Measurements from ENCODE around the gene ZBTB42. TPM values are rescaled to one million over a fixed set of nuclear protein-coding genes. Genes with fewer than 3 reads are reported as not detected.

The ZBTB42 gene
- total and polyA plus RNA-seq, 2 donors (not counting 1 experiment from before 2014, with no cell fraction given): 1.6 to 8.3 TPM

DNA sequence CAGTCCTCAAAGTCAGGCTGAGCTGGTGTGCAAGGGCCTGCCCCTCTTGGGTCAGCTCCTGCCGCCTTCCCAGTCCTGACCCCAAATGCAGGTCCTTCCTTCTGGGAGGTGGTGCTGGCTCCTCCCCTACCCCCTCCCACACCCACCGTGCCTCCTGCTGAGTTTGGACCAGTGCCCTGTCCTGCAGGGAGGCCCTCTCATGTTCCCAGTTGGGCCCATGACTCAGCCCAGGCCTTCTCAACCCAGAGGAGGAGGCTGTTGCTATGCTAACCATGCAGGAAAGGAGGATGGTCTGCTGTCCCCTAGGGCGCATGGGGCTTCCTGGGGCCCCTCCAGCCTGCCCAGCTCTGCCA is 4.4 kb downstream of the ZBTB42 start:
- Histone ChIP-seq H3K4me1 (ENCODE audit: control insufficient read depth in 2 of 2, insufficient read depth in 2 of 2, low read length in 2 of 2) (peaks cover 13 to 28% of the 10 kb centered on the region in 2 donors), H3K27ac (ENCODE audit: low read length in 2 of 2) (no peak overlapping the region), H3K79me2 (ENCODE audit: control insufficient read depth, insufficient read depth, low read length) (peaks cover 10% of the 10 kb centered on the region), H3K36me3 (replicated peaks in 1 of 2; ENCODE audit: control extremely low read depth in 1 of 2, control insufficient read depth in 1 of 2, extremely low read depth in 1 of 2, insufficient read depth in 2 of 2, low read length in 1 of 2) (no peaks in the 10 kb centered on the region), H3K4me2 (replicated peaks; ENCODE audit: low read depth, low read length, poor library complexity, severe bottlenecking) (no peak overlapping the region), H3K27me3 (replicated peaks in 1 of 4; ENCODE audit: control extremely low read depth in 1 of 4, control insufficient read depth in 3 of 4, insufficient read depth in 4 of 4, low read length in 3 of 4) (no peaks in the 10 kb centered on the region), H3K4me3 (ENCODE audit: control extremely low read depth in 1 of 5, extremely low read depth in 1 of 5, insufficient read depth in 1 of 5, low read depth in 2 of 5, low read length in 4 of 5) (no peak overlapping the region), H2AFZ (ENCODE audit: insufficient read depth, low read depth, low read length, poor library complexity, severe bottlenecking) (no peak overlapping the region), H4K20me1 (ENCODE audit: control insufficient read depth, insufficient read depth, low read length, poor library complexity, severe bottlenecking) (peaks cover 31% of the 10 kb centered on the region), H3K9me3 (ENCODE audit: control extremely low read depth in 1 of 3, control insufficient read depth in 2 of 3, insufficient read depth in 1 of 3, low read length in 2 of 3) (no peaks in the 10 kb centered on the region), H3K9ac (ENCODE audit: low read length) (no peak overlapping the region)
- WGBS (ENCODE audit: insufficient coverage): 44% methylated on average over 3 of the region's 3 CpGs
- ChIA-PET CTCF (no interaction called here), POLR2A (interaction anchor here (0.6 kb wide), 1 partner anchor 21 kb away, joined by 4 read pairs; no protein-coding TSS in a partner anchor)
- no peak for TF ChIP-seq EZH2 (IDR thresholded peaks at IDR 0.05; ENCODE audit: borderline replicate concordance, insufficient read depth, low read depth, low read length, poor library complexity, severe bottlenecking)
- TF ChIP-seq, protein P1, sequence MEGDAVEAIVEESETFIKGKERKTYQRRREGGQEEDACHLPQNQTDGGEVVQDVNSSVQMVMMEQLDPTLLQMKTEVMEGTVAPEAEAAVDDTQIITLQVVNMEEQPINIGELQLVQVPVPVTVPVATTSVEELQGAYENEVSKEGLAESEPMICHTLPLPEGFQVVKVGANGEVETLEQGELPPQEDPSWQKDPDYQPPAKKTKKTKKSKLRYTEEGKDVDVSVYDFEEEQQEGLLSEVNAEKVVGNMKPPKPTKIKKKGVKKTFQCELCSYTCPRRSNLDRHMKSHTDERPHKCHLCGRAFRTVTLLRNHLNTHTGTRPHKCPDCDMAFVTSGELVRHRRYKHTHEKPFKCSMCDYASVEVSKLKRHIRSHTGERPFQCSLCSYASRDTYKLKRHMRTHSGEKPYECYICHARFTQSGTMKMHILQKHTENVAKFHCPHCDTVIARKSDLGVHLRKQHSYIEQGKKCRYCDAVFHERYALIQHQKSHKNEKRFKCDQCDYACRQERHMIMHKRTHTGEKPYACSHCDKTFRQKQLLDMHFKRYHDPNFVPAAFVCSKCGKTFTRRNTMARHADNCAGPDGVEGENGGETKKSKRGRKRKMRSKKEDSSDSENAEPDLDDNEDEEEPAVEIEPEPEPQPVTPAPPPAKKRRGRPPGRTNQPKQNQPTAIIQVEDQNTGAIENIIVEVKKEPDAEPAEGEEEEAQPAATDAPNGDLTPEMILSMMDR (IDR thresholded peaks at IDR 0.05): no peak
- Mint-ChIP-seq H3K4me1 (peaks cover 17% of the 10 kb centered on the region), H3K27ac (no peak overlapping the region), H3K27me3 (no peaks in the 10 kb centered on the region), H3K4me3 (no peak overlapping the region), H3K9me3 (ENCODE audit: insufficient read depth) (no peaks in the 10 kb centered on the region)
- intact Hi-C loops (cut with micrococcal nuclease): no loop called here
- DNase-seq (no peak), ATAC-seq (ENCODE audit: low read depth) (no peak)

DNA sequence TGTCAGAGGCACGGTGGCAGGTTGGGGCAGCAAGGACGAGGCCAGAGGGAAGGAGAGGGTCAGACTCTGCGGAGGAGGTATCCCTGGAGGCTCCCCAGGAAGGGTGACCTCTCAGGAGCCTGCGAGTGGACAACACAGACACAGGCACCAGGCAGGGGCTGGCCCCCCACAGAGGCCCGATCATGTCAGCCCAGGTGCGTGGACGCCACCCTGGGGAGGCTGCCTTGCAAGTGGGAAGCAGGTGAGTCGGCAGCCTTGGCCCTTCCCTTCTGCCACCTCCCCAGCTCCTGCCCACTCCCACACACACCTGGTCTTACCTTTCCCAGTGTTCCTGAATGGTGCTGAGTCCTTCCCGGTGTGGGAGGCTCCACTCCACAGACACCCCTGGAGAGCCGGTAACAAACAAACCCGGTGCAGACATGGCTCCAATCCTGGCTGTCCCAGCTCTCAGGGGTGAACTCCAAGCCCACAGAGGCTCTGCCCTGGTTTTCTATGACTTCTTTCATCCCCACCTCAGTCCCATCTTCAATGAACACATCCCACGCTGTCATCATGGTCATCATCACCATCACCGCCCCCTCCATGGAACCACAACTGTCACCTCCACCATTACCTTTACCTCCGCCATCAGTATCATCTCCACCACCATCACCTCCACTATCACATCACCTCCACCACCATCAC is 5.2 kb downstream of the ZBTB42 start:
- H3K9ac ChIP-seq (ENCODE audit: low read length): no peak overlapping the region
- ChIA-PET POLR2A (no interaction called here), CTCF (no interaction called here)
- H3K4me2 ChIP-seq (replicated peaks; ENCODE audit: low read depth, low read length, poor library complexity, severe bottlenecking): no peak overlapping the region
- peaks cover 14% of the 10 kb centered on the region for H3K79me2 ChIP-seq (ENCODE audit: control insufficient read depth, insufficient read depth, low read length)
- no peak overlapping the region for H3K27ac Mint-ChIP-seq
- H3K4me3 ChIP-seq (ENCODE audit: control extremely low read depth in 1 of 5, extremely low read depth in 1 of 5, insufficient read depth in 1 of 5, low read depth in 2 of 5, low read length in 4 of 5): no peak overlapping the region
- intact Hi-C loops (cut with micrococcal nuclease): no loop called here
- H3K27me3 Mint-ChIP-seq: no peaks in the 10 kb centered on the region
- no peak for TF ChIP-seq EZH2 (IDR thresholded peaks at IDR 0.05; ENCODE audit: borderline replicate concordance, insufficient read depth, low read depth, low read length, poor library complexity, severe bottlenecking)
- TF ChIP-seq, protein P1 (IDR thresholded peaks at IDR 0.05): no peak
- peaks cover 13 to 28% of the 10 kb centered on the region in 2 donors for H3K4me1 ChIP-seq (ENCODE audit: control insufficient read depth in 2 of 2, insufficient read depth in 2 of 2, low read length in 2 of 2)
- WGBS (ENCODE audit: insufficient coverage): 92% methylated on average over 13 of the region's 14 CpGs
- no peaks in the 10 kb centered on the region for H3K9me3 Mint-ChIP-seq (ENCODE audit: insufficient read depth)
- no peak for ATAC-seq (ENCODE audit: low read depth)
- peaks cover 17% of the 10 kb centered on the region for H3K4me1 Mint-ChIP-seq
- no peak overlapping the region for H2AFZ ChIP-seq (ENCODE audit: insufficient read depth, low read depth, low read length, poor library complexity, severe bottlenecking)
- no peaks in the 10 kb centered on the region for H3K27me3 ChIP-seq (replicated peaks in 1 of 4; ENCODE audit: control extremely low read depth in 1 of 4, control insufficient read depth in 3 of 4, insufficient read depth in 4 of 4, low read length in 3 of 4)
- DNase-seq: no peak
- no peak overlapping the region for H3K27ac ChIP-seq (ENCODE audit: low read length in 2 of 2)
- H3K36me3 ChIP-seq (replicated peaks in 1 of 2; ENCODE audit: control extremely low read depth in 1 of 2, control insufficient read depth in 1 of 2, extremely low read depth in 1 of 2, insufficient read depth in 2 of 2, low read length in 1 of 2): no peaks in the 10 kb centered on the region
- peaks cover 31% of the 10 kb centered on the region for H4K20me1 ChIP-seq (ENCODE audit: control insufficient read depth, insufficient read depth, low read length, poor library complexity, severe bottlenecking)
- H3K4me3 Mint-ChIP-seq: no peak overlapping the region
- no peaks in the 10 kb centered on the region for H3K9me3 ChIP-seq (ENCODE audit: control extremely low read depth in 1 of 3, control insufficient read depth in 2 of 3, insufficient read depth in 1 of 3, low read length in 2 of 3)
